Measurements from ENCODE around the gene C1QA.

DNA sequence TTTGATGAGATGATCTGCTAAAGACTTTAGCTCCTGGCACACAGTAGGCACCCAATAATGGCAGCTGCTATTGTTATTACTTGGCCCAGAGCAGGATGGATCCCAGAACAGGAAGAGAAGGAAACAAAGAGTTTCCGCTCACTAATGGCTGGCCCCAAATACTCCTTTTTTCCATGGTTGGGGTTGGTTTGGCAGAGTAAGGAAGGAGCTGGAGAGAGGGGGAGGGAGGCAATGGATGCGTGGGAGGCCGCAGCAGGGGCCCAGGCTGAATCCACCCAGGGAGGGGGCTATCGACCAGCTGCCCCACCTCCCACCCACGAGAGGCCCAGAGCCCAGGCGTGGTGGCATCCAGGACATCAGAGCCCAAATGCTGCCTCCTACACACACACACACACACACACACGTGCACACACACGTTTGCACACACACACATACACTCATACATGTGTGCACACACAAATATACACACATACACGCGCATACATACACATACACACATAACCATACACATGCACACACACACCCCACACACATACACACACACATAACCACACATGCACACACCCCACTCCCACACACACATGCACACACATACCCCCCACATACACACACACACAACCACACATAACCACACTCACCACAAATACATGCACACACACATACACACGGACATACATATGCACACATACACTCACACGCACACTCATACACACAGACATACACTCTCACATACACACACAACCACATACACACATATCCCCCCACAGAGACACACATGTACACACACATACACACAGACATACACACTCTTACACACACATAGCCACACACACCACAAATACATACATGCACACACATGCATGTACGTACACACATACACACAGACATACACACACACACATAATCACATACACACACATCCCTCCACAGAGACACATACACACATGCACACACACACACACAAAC is 41.8 kb downstream of the C1QA start:
- no peak for TF ChIP-seq POLR2A (IDR thresholded peaks at IDR 0.05)
- TF ChIP-seq, protein P1, sequence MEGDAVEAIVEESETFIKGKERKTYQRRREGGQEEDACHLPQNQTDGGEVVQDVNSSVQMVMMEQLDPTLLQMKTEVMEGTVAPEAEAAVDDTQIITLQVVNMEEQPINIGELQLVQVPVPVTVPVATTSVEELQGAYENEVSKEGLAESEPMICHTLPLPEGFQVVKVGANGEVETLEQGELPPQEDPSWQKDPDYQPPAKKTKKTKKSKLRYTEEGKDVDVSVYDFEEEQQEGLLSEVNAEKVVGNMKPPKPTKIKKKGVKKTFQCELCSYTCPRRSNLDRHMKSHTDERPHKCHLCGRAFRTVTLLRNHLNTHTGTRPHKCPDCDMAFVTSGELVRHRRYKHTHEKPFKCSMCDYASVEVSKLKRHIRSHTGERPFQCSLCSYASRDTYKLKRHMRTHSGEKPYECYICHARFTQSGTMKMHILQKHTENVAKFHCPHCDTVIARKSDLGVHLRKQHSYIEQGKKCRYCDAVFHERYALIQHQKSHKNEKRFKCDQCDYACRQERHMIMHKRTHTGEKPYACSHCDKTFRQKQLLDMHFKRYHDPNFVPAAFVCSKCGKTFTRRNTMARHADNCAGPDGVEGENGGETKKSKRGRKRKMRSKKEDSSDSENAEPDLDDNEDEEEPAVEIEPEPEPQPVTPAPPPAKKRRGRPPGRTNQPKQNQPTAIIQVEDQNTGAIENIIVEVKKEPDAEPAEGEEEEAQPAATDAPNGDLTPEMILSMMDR (IDR thresholded peaks at IDR 0.05) = no peak
- no peak for TF ChIP-seq POLR2AphosphoS5 (IDR thresholded peaks at IDR 0.05)
- TF ChIP-seq EP300 (IDR thresholded peaks at IDR 0.05) = no peak
